ENCODE measurements around the gene MUSTN1.

Gene MUSTN1

GRCh38 chr3:52856666-52857065, 21.8 kb upstream of the MUSTN1 start:
- no peak for TF ChIP-seq CTCF (IDR thresholded peaks at IDR 0.05; ENCODE audit: insufficient read depth, missing control alignments)
- no peak for FAIRE-seq
- no peak for DNase-seq (ENCODE audit: insufficient read length, low spot score)

GRCh38 chr3:52854013-52854412, 19.2 kb upstream of the MUSTN1 start:
- no peak for FAIRE-seq
- DNase-seq (ENCODE audit: insufficient read length, low spot score) = no peak
- TF ChIP-seq CTCF (IDR thresholded peaks at IDR 0.05; ENCODE audit: insufficient read depth, missing control alignments) = no peak

GRCh38 chr3:52852419-52852818, 17.6 kb upstream of the MUSTN1 start:
- no peak for TF ChIP-seq CTCF (IDR thresholded peaks at IDR 0.05; ENCODE audit: insufficient read depth, missing control alignments)
- DNase-seq (ENCODE audit: insufficient read length, low spot score) = no peak
- no peak for FAIRE-seq

- peak; percentile 76 for DNase-seq (ENCODE audit: insufficient read length, low spot score)
- peak; percentile 62 for TF ChIP-seq CTCF (IDR thresholded peaks at IDR 0.05; ENCODE audit: insufficient read depth, missing control alignments)
- no peak for FAIRE-seq
These were observed 16.5 kb upstream of the MUSTN1 start for GRCh38 chr3:52851348-52851747.

GRCh38 chr3:52849656-52850055, 14.8 kb upstream of the MUSTN1 start:
- no peak for TF ChIP-seq CTCF (IDR thresholded peaks at IDR 0.05; ENCODE audit: insufficient read depth, missing control alignments)
- FAIRE-seq = no peak

GRCh38 chr3:52848617-52849016, 13.8 kb upstream of the MUSTN1 start:
- TF ChIP-seq CTCF (IDR thresholded peaks at IDR 0.05; ENCODE audit: insufficient read depth, missing control alignments) = no peak
- DNase-seq (ENCODE audit: insufficient read length, low spot score) = no peak
- no peak for FAIRE-seq

More at GRCh38 chr3:52849656-52850055, 14.8 kb upstream of the MUSTN1 start:
- no peak for DNase-seq (ENCODE audit: insufficient read length, low spot score)

GRCh38 chr3:52847726-52848125, 12.9 kb upstream of the MUSTN1 start:
- no peak for FAIRE-seq
- TF ChIP-seq CTCF (IDR thresholded peaks at IDR 0.05; ENCODE audit: insufficient read depth, missing control alignments) = no peak
- DNase-seq (ENCODE audit: insufficient read length, low spot score) = no peak

All from D721Med (cell line).